CD4-positive, alpha-beta T cell treated with Interleukin-2 at 100 ng/mL for 4 hours (primary cell): Measurements from ENCODE around the gene NOSTRIN.
"Not testable (repeated sequence)": the region's sequence is repeated elsewhere in the genome, so short reads cannot be mapped to it uniquely, and the experiment has no call there.

Experiments
- DNase-seq: peaks from one replicate; pipeline ENCODE4 v3.0.0-alpha.2; 2020; ENCODE audit warnings: low spot score

The NOSTRIN gene

GRCh38 chr2:168882163-168882562 lies 79.7 kb downstream of the NOSTRIN start:
- DNase-seq = not testable (repeated sequence)

GRCh38 chr2:168884975-168885374 lies 82.5 kb downstream of the NOSTRIN start:
- DNase-seq = no peak

GRCh38 chr2:168889635-168890005 lies 87.2 kb downstream of the NOSTRIN start:
- no peak for DNase-seq

- peak; percentile 93 for DNase-seq
Measured at GRCh38 chr2:168890006-168890782, 87.8 kb downstream of the NOSTRIN start, which contains the start of gene SPC25. Gene SPC25 (minus strand): TSS chr2:168890430. CDS start chr2:168889519, 911 bp downstream.

GRCh38 chr2:168892327-168892726 lies 89.9 kb downstream of the NOSTRIN start:
- DNase-seq = no peak

- DNase-seq = no peak
Measured at GRCh38 chr2:168894101-168894500, 91.7 kb downstream of the NOSTRIN start.

GRCh38 chr2:168894720-168895119 lies 92.3 kb downstream of the NOSTRIN start:
- no peak for DNase-seq

GRCh38 chr2:168895771-168896170 lies 93.3 kb downstream of the NOSTRIN start:
- DNase-seq = no peak

GRCh38 chr2:168896783-168897182 lies 94.3 kb downstream of the NOSTRIN start:
- no peak for DNase-seq

- no peak for DNase-seq
Measured at GRCh38 chr2:168897449-168897848, 95.0 kb downstream of the NOSTRIN start.

GRCh38 chr2:168901003-168901402 lies 98.6 kb downstream of the NOSTRIN start, which contains the start of gene G6PC2:
Gene G6PC2 (plus strand): TSS chr2:168901291. CDS start chr2:168901332, 41 bp downstream.
- no peak for DNase-seq

- no peak for DNase-seq
Measured at GRCh38 chr2:168903888-168904287, 101.5 kb downstream of the NOSTRIN start.

GRCh38 chr2:168904358-168904757 lies 101.9 kb downstream of the NOSTRIN start:
- DNase-seq = no peak

GRCh38 chr2:168907940-168908662 lies 105.7 kb downstream of the NOSTRIN start:
- no peak for DNase-seq

GRCh38 chr2:168910330-168910729 lies 107.9 kb downstream of the NOSTRIN start:
- no peak for DNase-seq

- DNase-seq = no peak
Measured at GRCh38 chr2:168912466-168912865, 110.0 kb downstream of the NOSTRIN start.

- DNase-seq = no peak
Measured at GRCh38 chr2:168912901-168913369, 110.5 kb downstream of the NOSTRIN start.

GRCh38 chr2:168913495-168913894 lies 111.1 kb downstream of the NOSTRIN start:
- no peak for DNase-seq
